Chondrocyte (in vitro differentiated cells): ENCODE measurements around the gene IGFN1. TPM values are rescaled to one million over a fixed set of nuclear protein-coding genes. Genes with fewer than 3 reads are reported as not detected.

Source experiments
- DNase-seq: peaks from one replicate; pipeline ENCODE4 v3.0.0; 2021; ENCODE audit warnings: mixed read lengths, low spot score
- H3K27ac Mint-ChIP-seq: one replicate; pipeline ENCODE4 v1.8.0; 2021; ENCODE audit warnings: mild to moderate bottlenecking, moderate library complexity, mixed read lengths; ENCODE audit not compliant: unreplicated experiment
- H3K27me3 Mint-ChIP-seq: 2 replicates; pipeline ENCODE4 v1.8.0; 2021; ENCODE audit warnings: low read depth, mixed read lengths
- H3K36me3 Mint-ChIP-seq: 2 replicates; pipeline ENCODE4 v1.8.0; 2021; ENCODE audit warnings: low read depth, mixed read lengths
- H3K4me1 Mint-ChIP-seq: 2 replicates; pipeline ENCODE4 v1.8.0; 2021; ENCODE audit warnings: low read depth, mild to moderate bottlenecking, mixed read lengths
- H3K4me3 Mint-ChIP-seq: one replicate; pipeline ENCODE4 v1.8.0; 2021; ENCODE audit warnings: mild to moderate bottlenecking, moderate library complexity, mixed read lengths; ENCODE audit not compliant: unreplicated experiment
- H3K9me3 Mint-ChIP-seq: 2 replicates; pipeline ENCODE4 v1.8.0; 2021; ENCODE audit warnings: low read depth, mixed read lengths
- CTCF ChIP-seq: fragments of 200-600 bp; sonication (generic); IDR thresholded peaks from 2 replicates; pipeline ENCODE4 v1.5.0; 2021; ENCODE audit warnings: antibody characterized with exemption, mild to moderate bottlenecking, moderate library complexity
- total RNA-seq: library from RNA; stranded (reverse); gene quantifications from 3 replicates; pipeline ENCODE4 v1.2.1, GENCODE V29; 2021

IGFN1 gene
- total RNA-seq, 1 donor from 2014 or later, result 1.9 TPM

GRCh38 chr1:201264554-201264953, 73.9 kb downstream of the IGFN1 start:
- Mint-ChIP-seq H3K27ac (no peak overlapping the region), H3K27me3 (no peaks in the 10 kb centered on the region), H3K36me3 (no peaks in the 10 kb centered on the region), H3K4me3 (no peak overlapping the region), H3K4me1 (peaks cover 54% of the 10 kb centered on the region), H3K9me3 (no peaks in the 10 kb centered on the region)
- no peak for DNase-seq
- TF ChIP-seq CTCF, result no peak

GRCh38 chr1:201265756-201266155, 75.1 kb downstream of the IGFN1 start:
- Mint-ChIP-seq H3K27ac (peak overlapping the region; percentile 60), H3K4me1 (peaks cover 48% of the 10 kb centered on the region)

GRCh38 chr1:201266276-201266675, 75.7 kb downstream of the IGFN1 start:
- H3K4me3 Mint-ChIP-seq, result no peak overlapping the region
- no peaks in the 10 kb centered on the region for H3K9me3 Mint-ChIP-seq
- no peak for DNase-seq
- peaks cover 46% of the 10 kb centered on the region for H3K4me1 Mint-ChIP-seq
- no peaks in the 10 kb centered on the region for H3K27me3 Mint-ChIP-seq
- no peak for TF ChIP-seq CTCF
- H3K36me3 Mint-ChIP-seq, result no peaks in the 10 kb centered on the region
- H3K27ac Mint-ChIP-seq, result peak overlapping the region; percentile 90

More at GRCh38 chr1:201265756-201266155, 75.1 kb downstream of the IGFN1 start:
- no peaks in the 10 kb centered on the region for H3K27me3 Mint-ChIP-seq
- H3K4me3 Mint-ChIP-seq, result no peak overlapping the region
- no peaks in the 10 kb centered on the region for H3K36me3 Mint-ChIP-seq
- no peaks in the 10 kb centered on the region for H3K9me3 Mint-ChIP-seq
- DNase-seq, result no peak
- TF ChIP-seq CTCF, result no peak

DNA sequence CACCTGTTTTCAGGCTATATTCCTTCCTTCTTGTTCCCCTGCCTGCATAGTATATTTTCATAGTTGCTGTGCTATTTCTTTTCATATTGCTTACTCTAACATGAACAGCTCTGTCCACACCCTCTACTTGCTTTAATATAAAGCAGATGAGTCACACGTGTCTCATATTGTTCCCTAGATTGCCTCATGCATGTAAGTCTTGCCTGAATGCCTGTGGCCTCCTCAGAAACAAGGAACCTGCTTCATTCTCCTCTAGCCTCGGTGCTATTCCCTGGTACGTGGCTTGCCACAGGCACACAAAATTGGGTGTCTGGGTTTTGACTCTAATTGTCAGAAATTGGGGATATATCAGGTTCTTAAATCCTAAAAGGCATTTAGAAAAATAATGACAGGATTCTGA, 76.2 kb downstream of the IGFN1 start:
- Mint-ChIP-seq H3K9me3 (no peaks in the 10 kb centered on the region), H3K4me1 (peaks cover 46% of the 10 kb centered on the region), H3K36me3 (no peaks in the 10 kb centered on the region), H3K4me3 (no peak overlapping the region), H3K27ac (peak overlapping the region; percentile 90), H3K27me3 (no peaks in the 10 kb centered on the region)
- no peak for DNase-seq
- no peak for TF ChIP-seq CTCF

- peaks cover 51% of the 10 kb centered on the region for H3K4me1 Mint-ChIP-seq
- TF ChIP-seq CTCF, result no peak
- H3K27me3 Mint-ChIP-seq, result no peaks in the 10 kb centered on the region
- H3K9me3 Mint-ChIP-seq, result no peaks in the 10 kb centered on the region
- H3K36me3 Mint-ChIP-seq, result no peaks in the 10 kb centered on the region
- no peak overlapping the region for H3K4me3 Mint-ChIP-seq
- no peak for DNase-seq
- H3K27ac Mint-ChIP-seq, result peak overlapping the region; percentile 90
These were observed 77.0 kb downstream of the IGFN1 start for GRCh38 chr1:201267481-201268229.
